HFF-Myc (cell line): Measurements from ENCODE around the gene HSPB7.
"Not testable (repeated sequence)": the region's sequence is repeated elsewhere in the genome, so short reads cannot be mapped to it uniquely, and the experiment has no call there.

ENCODE experiments used
- DNase-seq: peaks from one replicate; pipeline ENCODE4 v3.0.0-alpha.2; 2011; ENCODE audit warnings: low read depth; ENCODE audit errors: extremely low read depth
- H3K4me3 ChIP-seq: replicated peaks from 2 replicates; pipeline ENCODE4 v1.5.1; 2011; ENCODE audit warnings: low read depth, mild to moderate bottlenecking, control low read depth, low read length
- CTCF ChIP-seq: IDR thresholded peaks from 2 replicates; pipeline ENCODE4 v1.5.1; 2012; ENCODE audit warnings: mild to moderate bottlenecking, low read depth, low read length, control low read depth; ENCODE audit errors: missing control alignments

The HSPB7 gene

GRCh38 chr1:16063226-16063829 lies 45.5 kb upstream of the HSPB7 start:
- no peak overlapping the region for H3K4me3 ChIP-seq
- TF ChIP-seq CTCF = no peak
- DNase-seq = no peak

- not testable (repeated sequence) for H3K4me3 ChIP-seq, DNase-seq
These were observed 44.8 kb upstream of the HSPB7 start for GRCh38 chr1:16062687-16063075.

- DNase-seq, H3K4me3 ChIP-seq: not testable (repeated sequence)
These were observed 44.3 kb upstream of the HSPB7 start for GRCh38 chr1:16061989-16062686.

GRCh38 chr1:16061266-16061665 lies 43.4 kb upstream of the HSPB7 start:
- no peak for DNase-seq
- H3K4me3 ChIP-seq = no peak overlapping the region
- no peak for TF ChIP-seq CTCF

GRCh38 chr1:16058394-16059120 lies 40.7 kb upstream of the HSPB7 start:
- H3K4me3 ChIP-seq, DNase-seq: not testable (repeated sequence)

GRCh38 chr1:16057314-16057915 lies 39.6 kb upstream of the HSPB7 start:
- not testable (repeated sequence) for H3K4me3 ChIP-seq, DNase-seq

GRCh38 chr1:16056521-16056912 lies 38.7 kb upstream of the HSPB7 start:
- DNase-seq, H3K4me3 ChIP-seq: not testable (repeated sequence)

GRCh38 chr1:16055613-16056520 lies 38.0 kb upstream of the HSPB7 start:
- peak; percentile 41 for DNase-seq
- peak; percentile 91 for TF ChIP-seq CTCF
- H3K4me3 ChIP-seq = no peak overlapping the region
